Measurements from ENCODE around the gene ENTPD2. TPM values are rescaled to one million over a fixed set of nuclear protein-coding genes. Genes with fewer than 3 reads are reported as not detected.

The ENTPD2 gene
- total and polyA plus RNA-seq, 4 experiments from 2014 or later, result not detected

Other genes with a start within 250 kb of the ENTPD2 start
Only the 30 nearest of the 37 such genes appear.
- 100 to 1,000 TPM; 284 to 298 TPM for gene EDF1, start 187.8 kb downstream of the ENTPD2 start, total RNA-seq
- 100 to 1,000 TPM; 273 to 357 TPM for gene EDF1, start 187.8 kb downstream of the ENTPD2 start, polyA plus RNA-seq
- 10 to 100 TPM; 40.2 to 43.2 TPM for gene TRAF2, start 167.5 kb downstream of the ENTPD2 start, total RNA-seq
- gene TRAF2, start 167.5 kb downstream of the ENTPD2 start, polyA plus RNA-seq, result 10 to 100 TPM; 11.1 to 25.2 TPM
- gene FBXW5, start 109.3 kb downstream of the ENTPD2 start, total RNA-seq, result 100 to 1,000 TPM; 122 to 123 TPM
- gene FBXW5, start 109.3 kb downstream of the ENTPD2 start, polyA plus RNA-seq, result 100 to 1,000 TPM in 1 of 2 donors, 10 to 100 TPM in 1; 98.6 to 160 TPM
- 1 to 10 TPM; 2.2 TPM for gene C8G, start 108.8 kb downstream of the ENTPD2 start, total RNA-seq
- under 1 TPM in 1 of 2 donors, not detected in 1; 0.60 TPM for gene C8G, start 108.8 kb downstream of the ENTPD2 start, polyA plus RNA-seq
- gene LCN12, start 101.8 kb downstream of the ENTPD2 start, total RNA-seq, result 1 to 10 TPM in 1 of 2 experiments, under 1 TPM in 1; 0.72 to 1.4 TPM
- gene LCN12, start 101.8 kb downstream of the ENTPD2 start, polyA plus RNA-seq, result not detected
- gene PTGDS, start 76.6 kb downstream of the ENTPD2 start, total RNA-seq, result 1 to 10 TPM; 4.8 to 5.1 TPM
- 1 to 10 TPM; 1.7 to 3.8 TPM for gene PTGDS, start 76.6 kb downstream of the ENTPD2 start, polyA plus RNA-seq
- gene LCNL1, start 71.1 kb downstream of the ENTPD2 start, total RNA-seq, result under 1 TPM; 0.14 to 0.17 TPM
- gene LCNL1, start 71.1 kb downstream of the ENTPD2 start, polyA plus RNA-seq, result not detected
- 100 to 1,000 TPM in 1 of 2 experiments, 10 to 100 TPM in 1; 94.2 to 101 TPM for gene PAXX, start 61.6 kb downstream of the ENTPD2 start, total RNA-seq
- gene PAXX, start 61.6 kb downstream of the ENTPD2 start, polyA plus RNA-seq, result 100 to 1,000 TPM in 1 of 2 donors, 10 to 100 TPM in 1; 76.0 to 103 TPM
- gene CLIC3, start 57.5 kb downstream of the ENTPD2 start, total RNA-seq, result 1 to 10 TPM; 3.1 to 3.7 TPM
- 1 to 10 TPM; 5.0 to 7.8 TPM for gene CLIC3, start 57.5 kb downstream of the ENTPD2 start, polyA plus RNA-seq
- 10 to 100 TPM; 63.8 to 68.6 TPM for gene ABCA2, start 25.8 kb downstream of the ENTPD2 start, total RNA-seq
- 10 to 100 TPM in 1 of 2 donors, 1 to 10 TPM in 1; 2.6 to 10.8 TPM for gene ABCA2, start 25.8 kb downstream of the ENTPD2 start, polyA plus RNA-seq
- 1 to 10 TPM; 3.4 to 4.6 TPM for gene FUT7, start 22.0 kb downstream of the ENTPD2 start, total RNA-seq
- gene FUT7, start 22.0 kb downstream of the ENTPD2 start, polyA plus RNA-seq, result 10 to 100 TPM; 22.6 to 43.8 TPM
- gene NPDC1, start 7.9 kb downstream of the ENTPD2 start, total RNA-seq, result 10 to 100 TPM; 20.7 to 21.4 TPM
- 10 to 100 TPM; 22.8 to 32.2 TPM for gene NPDC1, start 7.9 kb downstream of the ENTPD2 start, polyA plus RNA-seq
- under 1 TPM; 0.09 to 0.11 TPM for gene SAPCD2, start 16.5 kb upstream of the ENTPD2 start, total RNA-seq
- gene SAPCD2, start 16.5 kb upstream of the ENTPD2 start, polyA plus RNA-seq, result under 1 TPM; 0.10 to 0.15 TPM
- 10 to 100 TPM; 10.6 to 12.5 TPM for gene UAP1L1, start 23.5 kb upstream of the ENTPD2 start, total RNA-seq
- gene UAP1L1, start 23.5 kb upstream of the ENTPD2 start, polyA plus RNA-seq, result 1 to 10 TPM in 1 of 2 donors, under 1 TPM in 1; 0.81 to 2.9 TPM
- 10 to 100 TPM; 63.3 to 71.0 TPM for gene MAN1B1, start 32.9 kb upstream of the ENTPD2 start, total RNA-seq
- 10 to 100 TPM; 35.4 to 37.5 TPM for gene MAN1B1, start 32.9 kb upstream of the ENTPD2 start, polyA plus RNA-seq
- 100 to 1,000 TPM; 357 to 362 TPM for gene DPP7, start 60.7 kb upstream of the ENTPD2 start, total RNA-seq
- gene DPP7, start 60.7 kb upstream of the ENTPD2 start, polyA plus RNA-seq, result 100 to 1,000 TPM; 135 to 206 TPM
- gene GRIN1, start 85.1 kb upstream of the ENTPD2 start, total RNA-seq, result not detected
- not detected for gene GRIN1, start 85.1 kb upstream of the ENTPD2 start, polyA plus RNA-seq
- gene LRRC26, start 116.0 kb upstream of the ENTPD2 start, total RNA-seq, result not detected
- gene LRRC26, start 116.0 kb upstream of the ENTPD2 start, polyA plus RNA-seq, result not detected
- not detected for gene TMEM210, start 118.0 kb upstream of the ENTPD2 start, total RNA-seq
- gene TMEM210, start 118.0 kb upstream of the ENTPD2 start, polyA plus RNA-seq, result not detected
- gene ANAPC2, start 134.5 kb upstream of the ENTPD2 start, total RNA-seq, result 100 to 1,000 TPM; 116 to 125 TPM
- gene ANAPC2, start 134.5 kb upstream of the ENTPD2 start, polyA plus RNA-seq, result 1 to 10 TPM; 3.2 to 5.7 TPM
- 10 to 100 TPM; 48.6 to 49.5 TPM for gene SSNA1, start 134.6 kb upstream of the ENTPD2 start, total RNA-seq
- gene SSNA1, start 134.6 kb upstream of the ENTPD2 start, polyA plus RNA-seq, result 100 to 1,000 TPM; 117 to 161 TPM
- 1 to 10 TPM; 8.5 to 8.6 TPM for gene TPRN, start 146.7 kb upstream of the ENTPD2 start, total RNA-seq
- under 1 TPM; 0.27 to 0.45 TPM for gene TPRN, start 146.7 kb upstream of the ENTPD2 start, polyA plus RNA-seq
- 10 to 100 TPM; 39.5 to 42.9 TPM for gene TMEM203, start 151.6 kb upstream of the ENTPD2 start, total RNA-seq
- gene TMEM203, start 151.6 kb upstream of the ENTPD2 start, polyA plus RNA-seq, result 100 to 1,000 TPM; 129 to 170 TPM
- gene NDOR1, start 151.6 kb upstream of the ENTPD2 start, total RNA-seq, result 10 to 100 TPM; 36.7 to 37.1 TPM
- 1 to 10 TPM; 4.6 to 9.5 TPM for gene NDOR1, start 151.6 kb upstream of the ENTPD2 start, polyA plus RNA-seq
- 1 to 10 TPM in 1 of 2 experiments, under 1 TPM in 1; 0.64 to 1.3 TPM for gene RNF208, start 168.2 kb upstream of the ENTPD2 start, total RNA-seq
- not detected for gene RNF208, start 168.2 kb upstream of the ENTPD2 start, polyA plus RNA-seq
- under 1 TPM in 1 of 2 experiments, not detected in 1; 0.25 TPM for gene CYSRT1, start 171.1 kb upstream of the ENTPD2 start, total RNA-seq
- not detected for gene CYSRT1, start 171.1 kb upstream of the ENTPD2 start, polyA plus RNA-seq
- gene RNF224, start 173.4 kb upstream of the ENTPD2 start, total RNA-seq, result not detected
- gene RNF224, start 173.4 kb upstream of the ENTPD2 start, polyA plus RNA-seq, result not detected
- gene SLC34A3, start 176.8 kb upstream of the ENTPD2 start, total RNA-seq, result not detected
- not detected for gene SLC34A3, start 176.8 kb upstream of the ENTPD2 start, polyA plus RNA-seq
- gene TUBB4B, start 187.2 kb upstream of the ENTPD2 start, total RNA-seq, result 100 to 1,000 TPM in 1 of 2 experiments, 10 to 100 TPM in 1; 99.8 to 103 TPM
- gene TUBB4B, start 187.2 kb upstream of the ENTPD2 start, polyA plus RNA-seq, result 10 to 100 TPM; 53.1 to 64.1 TPM
- not detected for gene STPG3, start 197.2 kb upstream of the ENTPD2 start, total RNA-seq
- gene STPG3, start 197.2 kb upstream of the ENTPD2 start, polyA plus RNA-seq, result not detected

All from CD4-positive, alpha-beta memory T cell (primary cell).